Gastrocnemius medialis (tissue), 4 donors: ENCODE results near the gene HDAC4. TPM values are rescaled to one million over a fixed set of nuclear protein-coding genes. Genes with fewer than 3 reads are reported as not detected.

Experiments
- ATAC-seq, 2 donors: fragments of 150-250 bp; one replicate each; pipeline ENCODE4 v1.9.1; 2016
- DNase-seq, 2 donors: peaks; one replicate each; pipeline ENCODE4 v3.0.0-alpha.2; 2019
- H3K27ac ChIP-seq, 4 donors: fragments of 200-600 bp; sonication (generic); 1 replicate in 1 of 4; 2 replicates in 3 of 4; pipeline ENCODE4 v1.5.1; 2016 to 2018; ENCODE audit warnings: mild to moderate bottlenecking in 2 of 4, moderate library complexity in 1 of 4
- H3K27me3 ChIP-seq, 3 donors: fragments of 200-600 bp; sonication (generic) in 2 of 3; 1 replicate in 1 of 3; 2 replicates in 2 of 3; pipeline versions ENCODE4 v1.5.1 to v1.6.0; 2016 to 2019; ENCODE audit warnings: mild to moderate bottlenecking in 1 of 3, moderate library complexity in 1 of 3
- H3K36me3 ChIP-seq, 2 donors: fragments of 200-600 bp; sonication (generic) in 1 of 2; one replicate each; pipeline ENCODE4 v1.5.1; 2017 to 2018
- H3K4me1 ChIP-seq, 2 donors: fragments of 200-600 bp; sonication (generic) in 1 of 2; one replicate each; pipeline ENCODE4 v1.5.1; 2016 to 2017; ENCODE audit warnings: mild to moderate bottlenecking in 2 of 2
- H3K4me3 ChIP-seq, 4 donors: fragments of 200-600 bp; sonication (generic) in 3 of 4; 1 replicate in 1 of 4; 2 replicates in 3 of 4; pipeline ENCODE4 v1.5.1; 2016 to 2019; ENCODE audit warnings: mild to moderate bottlenecking in 2 of 4
- H3K9me3 ChIP-seq, 3 donors: fragments of 200-600 bp; sonication (generic) in 2 of 3; 1 replicate in 1 of 3; 2 replicates in 2 of 3; pipeline ENCODE4 v1.5.1; 2016 to 2019
- POLR2A ChIP-seq, 2 donors: fragments of 450-650 bp; IDR thresholded peaks; one replicate each; pipeline ENCODE4 v1.6.1; 2017; ENCODE audit warnings: antibody characterized with exemption in 2 of 2, mild to moderate bottlenecking in 2 of 2, moderate library complexity in 2 of 2
- in situ Hi-C, 4 donors: fragments of 200-750 bp; cut with MboI; loops; one replicate each; pipeline versions ENCODE4 v1.15.0 to v1.8.0; 2017; ENCODE audit warnings: low sequenced_read_pairs in 4 of 4
- intact Hi-C: fragments of 100-400 bp; cut with DNase I; formaldehyde crosslinking; loops from one replicate; pipeline ENCODE4 v1.15.1; 2023; ENCODE audit warnings: low total_unique reads
- total RNA-seq, 4 donors: library from RNA; depleted of rRNA; stranded (reverse); fragments of >200 nt; gene quantifications; one replicate each; pipeline versions ENCODE4 v1.1.0 to v1.2.3, GENCODE V29; 2016
- TF ChIP-seq, protein P1 (sequence below), 5 experiments: fragments of 450-650 bp in 3 of 5; fragments of 200-600 bp in 2 of 5; sonication (generic) in 2 of 5; IDR thresholded peaks in 4 of 5; conservative IDR thresholded peaks in 1 of 5; 1 replicate in 4 of 5; 2 replicates in 1 of 5; pipeline ENCODE4 v1.5.1; 2016 to 2019; ENCODE audit warnings: antibody characterized with exemption in 5 of 5, mild to moderate bottlenecking in 3 of 5, moderate library complexity in 3 of 5

Gene HDAC4
- total RNA-seq, 4 donors from 2014 or later = 23.6 to 257 (median 119) TPM

DNA sequence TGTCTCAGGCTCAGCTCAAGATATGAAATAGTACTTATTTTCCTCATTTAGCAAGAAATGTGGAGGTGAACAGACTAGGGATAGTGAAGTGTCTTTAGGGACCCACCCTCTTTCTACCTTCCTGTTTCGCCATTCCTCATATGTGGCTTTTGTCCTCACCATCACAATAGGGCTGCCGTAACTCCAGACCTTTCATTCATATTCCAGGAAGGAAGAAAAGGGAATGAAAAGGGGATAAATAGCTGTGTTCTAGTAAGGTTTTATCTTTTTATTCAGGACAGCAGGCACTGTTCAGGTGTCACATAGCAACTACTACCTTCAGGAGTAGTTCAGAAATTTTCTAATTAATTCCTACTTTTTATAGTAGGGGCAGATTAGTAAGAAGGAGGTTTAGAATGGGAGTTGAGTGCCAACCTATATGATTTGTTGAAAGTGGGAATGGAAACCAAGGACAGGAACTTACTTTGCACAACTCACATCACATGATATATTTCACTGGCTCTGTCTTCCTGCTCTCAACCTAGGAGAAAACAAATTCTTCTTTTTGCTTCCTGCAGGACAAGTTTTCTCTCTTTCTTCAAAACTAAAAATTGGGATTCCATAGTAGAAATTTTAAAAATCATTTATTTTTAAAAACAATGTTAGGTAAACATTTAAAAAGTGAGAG is 36.0 kb upstream of the HDAC4 start:
- no peaks in the 10 kb centered on the region for H3K4me1 ChIP-seq
- in situ Hi-C loops (no loop called here), intact Hi-C loops (no loop called here)
- no peak overlapping the region for H3K4me3 ChIP-seq
- no peak for DNase-seq
- TF ChIP-seq, protein P1, sequence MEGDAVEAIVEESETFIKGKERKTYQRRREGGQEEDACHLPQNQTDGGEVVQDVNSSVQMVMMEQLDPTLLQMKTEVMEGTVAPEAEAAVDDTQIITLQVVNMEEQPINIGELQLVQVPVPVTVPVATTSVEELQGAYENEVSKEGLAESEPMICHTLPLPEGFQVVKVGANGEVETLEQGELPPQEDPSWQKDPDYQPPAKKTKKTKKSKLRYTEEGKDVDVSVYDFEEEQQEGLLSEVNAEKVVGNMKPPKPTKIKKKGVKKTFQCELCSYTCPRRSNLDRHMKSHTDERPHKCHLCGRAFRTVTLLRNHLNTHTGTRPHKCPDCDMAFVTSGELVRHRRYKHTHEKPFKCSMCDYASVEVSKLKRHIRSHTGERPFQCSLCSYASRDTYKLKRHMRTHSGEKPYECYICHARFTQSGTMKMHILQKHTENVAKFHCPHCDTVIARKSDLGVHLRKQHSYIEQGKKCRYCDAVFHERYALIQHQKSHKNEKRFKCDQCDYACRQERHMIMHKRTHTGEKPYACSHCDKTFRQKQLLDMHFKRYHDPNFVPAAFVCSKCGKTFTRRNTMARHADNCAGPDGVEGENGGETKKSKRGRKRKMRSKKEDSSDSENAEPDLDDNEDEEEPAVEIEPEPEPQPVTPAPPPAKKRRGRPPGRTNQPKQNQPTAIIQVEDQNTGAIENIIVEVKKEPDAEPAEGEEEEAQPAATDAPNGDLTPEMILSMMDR (IDR thresholded peaks at IDR 0.05 in 4 of 5, conservative IDR thresholded peaks at IDR 0.05 in 1 of 5) = no peak
- no peak for TF ChIP-seq POLR2A (IDR thresholded peaks at IDR 0.05)
- H3K36me3 ChIP-seq = no peaks in the 10 kb centered on the region
- H3K9me3 ChIP-seq = no peaks in the 10 kb centered on the region
- H3K27me3 ChIP-seq = peaks cover 4 to 13% (median 8%) of the 10 kb centered on the region in 3 donors
- no peak overlapping the region for H3K27ac ChIP-seq
- ATAC-seq = no peak

DNA sequence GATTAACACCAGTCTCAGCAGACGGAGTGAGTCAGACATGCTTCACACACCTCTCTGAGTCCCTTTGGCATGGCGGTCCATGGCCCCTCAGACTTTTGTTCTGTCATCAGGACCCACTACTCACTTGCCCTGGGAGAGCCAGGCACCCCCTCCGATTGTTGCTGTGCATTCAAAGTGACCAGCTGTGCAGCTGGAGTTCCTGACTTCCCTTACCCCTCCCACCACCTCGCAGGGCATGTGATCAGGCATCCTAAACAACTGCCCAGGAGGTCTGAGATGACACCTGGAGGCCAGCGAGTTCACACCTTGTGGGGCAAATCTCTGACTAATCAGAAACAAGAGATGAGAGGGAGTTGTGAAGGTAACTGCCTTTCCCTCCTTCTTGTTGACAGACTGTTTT is 35.3 kb upstream of the HDAC4 start:
- no peak for TF ChIP-seq POLR2A (IDR thresholded peaks at IDR 0.05)
- TF ChIP-seq, protein P1 (IDR thresholded peaks at IDR 0.05 in 4 of 5, conservative IDR thresholded peaks at IDR 0.05 in 1 of 5) = no peak
- Histone ChIP-seq H3K4me1 (no peaks in the 10 kb centered on the region), H3K36me3 (no peaks in the 10 kb centered on the region), H3K27ac (no peak overlapping the region), H3K4me3 (no peak overlapping the region), H3K27me3 (peaks cover 4 to 13% (median 6%) of the 10 kb centered on the region in 3 donors), H3K9me3 (no peaks in the 10 kb centered on the region)
- ATAC-seq = no peak
- intact Hi-C loops = no loop called here
- no peak for DNase-seq
- in situ Hi-C loops = no loop called here

DNA sequence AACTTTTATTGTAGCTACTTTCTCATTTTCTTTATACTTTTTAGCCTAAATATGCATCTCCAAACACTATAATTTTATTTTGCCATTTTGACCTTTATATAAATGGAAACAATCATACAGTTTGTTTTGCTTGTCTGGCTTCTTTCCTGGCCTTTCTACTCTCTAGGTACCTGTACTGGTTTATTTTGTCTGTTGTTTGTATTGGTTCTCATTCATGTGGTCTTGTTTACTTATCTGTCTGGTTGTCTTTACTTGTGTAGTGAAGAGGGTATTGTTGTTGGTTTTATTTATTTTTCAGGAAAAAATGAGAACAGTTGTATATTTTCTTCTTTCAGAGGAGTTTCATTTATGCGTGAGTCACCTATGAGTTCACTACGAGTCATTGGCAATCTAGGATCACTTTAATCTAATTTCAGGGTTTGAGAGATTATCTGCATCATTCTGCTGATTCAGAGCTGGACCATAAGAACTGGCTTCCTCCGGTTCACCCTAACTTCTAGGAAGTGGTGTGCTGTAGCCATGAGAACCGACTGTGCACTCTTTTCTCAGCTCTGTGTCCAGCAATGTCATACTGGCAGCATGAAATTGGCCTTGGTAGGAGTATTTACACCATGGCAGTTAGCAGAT is 33.1 kb upstream of the HDAC4 start:
- no peak for TF ChIP-seq POLR2A (IDR thresholded peaks at IDR 0.05)
- TF ChIP-seq, protein P1 (IDR thresholded peaks at IDR 0.05 in 4 of 5, conservative IDR thresholded peaks at IDR 0.05 in 1 of 5) = no peak
- no peaks in the 10 kb centered on the region for H3K27me3 ChIP-seq
- H3K9me3 ChIP-seq = no peaks in the 10 kb centered on the region
- H3K36me3 ChIP-seq = no peaks in the 10 kb centered on the region
- DNase-seq = no peak
- intact Hi-C loops (no loop called here), in situ Hi-C loops (no loop called here)
- ATAC-seq = no peak
- H3K27ac ChIP-seq = no peak overlapping the region
- H3K4me1 ChIP-seq = no peaks in the 10 kb centered on the region
- no peak overlapping the region for H3K4me3 ChIP-seq

DNA sequence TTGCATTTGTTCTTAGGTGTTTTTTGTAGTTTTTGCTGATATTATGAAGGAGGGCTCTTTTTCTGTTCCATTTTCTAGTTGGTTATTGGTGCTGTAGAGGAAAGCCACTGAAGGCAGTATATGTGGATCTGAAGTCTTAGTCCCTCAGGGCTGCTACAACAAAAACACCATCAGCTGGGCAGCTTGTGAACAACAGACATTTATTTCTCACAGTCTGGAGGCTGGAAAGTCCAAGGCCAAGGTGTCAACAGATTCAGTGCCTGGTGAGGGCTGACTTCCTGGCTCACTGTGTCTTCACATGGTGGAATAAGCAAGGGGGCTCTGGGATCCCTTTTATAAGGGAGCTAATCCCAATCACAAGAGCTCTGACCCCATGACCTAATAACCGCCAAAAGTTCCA is 31.4 kb upstream of the HDAC4 start:
- Histone ChIP-seq H3K36me3 (no peaks in the 10 kb centered on the region), H3K9me3 (no peaks in the 10 kb centered on the region), H3K4me3 (no peak overlapping the region), H3K4me1 (no peaks in the 10 kb centered on the region), H3K27ac (no peak overlapping the region), H3K27me3 (no peaks in the 10 kb centered on the region)
- in situ Hi-C loops (no loop called here), intact Hi-C loops (no loop called here)
- no peak for DNase-seq
- TF ChIP-seq, protein P1 (IDR thresholded peaks at IDR 0.05 in 4 of 5, conservative IDR thresholded peaks at IDR 0.05 in 1 of 5) = no peak
- TF ChIP-seq POLR2A (IDR thresholded peaks at IDR 0.05) = no peak
- no peak for ATAC-seq
